GM12891 (cell line): ENCODE results near the gene TMSB10.

Source experiments
- POLR2A ChIP-seq: IDR thresholded peaks from 2 replicates; pipeline ENCODE4 v1.6.1; 2011; ENCODE audit warnings: low read depth, low read length, control low read depth
- POLR2AphosphoS5 ChIP-seq: IDR thresholded peaks from 2 replicates; pipeline ENCODE4 v1.6.1; 2011; ENCODE audit warnings: low read depth, low read length, control low read depth
- POU2F2 ChIP-seq: IDR thresholded peaks from 2 replicates; pipeline ENCODE4 v1.6.1; 2011; ENCODE audit warnings: low read depth, mild to moderate bottlenecking, control low read depth, low read length, moderate library complexity
- SPI1 ChIP-seq: IDR thresholded peaks from 2 replicates; pipeline ENCODE4 v1.6.1; 2011; ENCODE audit warnings: low read depth, low read length, control low read depth
- TAF1 ChIP-seq: IDR thresholded peaks from 2 replicates; pipeline ENCODE4 v1.6.1; 2011; ENCODE audit warnings: low read depth, low read length, control low read depth

DNA sequence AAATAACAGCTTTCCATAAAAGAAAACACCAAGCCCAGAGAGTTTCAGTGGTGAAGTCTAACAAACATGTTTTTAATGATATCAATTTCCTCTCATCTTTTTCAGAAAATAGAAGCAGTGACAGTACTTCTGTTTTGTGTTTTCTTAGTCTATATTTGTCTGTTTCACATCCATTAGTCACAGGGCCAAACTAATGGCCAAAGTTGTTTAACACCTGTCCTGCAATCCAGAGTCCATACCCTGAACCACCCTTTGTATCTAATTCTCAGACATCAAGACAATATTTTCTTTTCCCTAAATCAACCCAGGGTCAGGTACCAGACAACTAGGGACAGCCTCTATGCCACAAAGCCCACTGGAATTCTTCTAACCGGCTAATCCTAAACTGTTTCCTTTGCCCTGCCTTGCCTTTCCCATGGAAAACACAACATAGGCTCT, 25.9 kb downstream of the TMSB10 start:
- no peak for TF ChIP-seq POLR2A
- no peak for TF ChIP-seq POLR2AphosphoS5
- no peak for TF ChIP-seq TAF1
- TF ChIP-seq SPI1 = no peak
- no peak for TF ChIP-seq POU2F2
